HepG2 (cell line): ENCODE measurements around the gene AMD1. TPM values are rescaled to one million over a fixed set of nuclear protein-coding genes. Genes with fewer than 3 reads are reported as not detected.

Source experiments
- ATAC-seq: fragments of 200-7000 bp; cut with Tn5 transposase; 3 replicates; pipeline ENCODE4 v1.9.1; 2020; ENCODE audit warnings: mild to moderate bottlenecking, moderate library complexity
- BruUV-seq: library from RNA; stranded (reverse); fragments of 400-500 nt; replicated peaks from 2 replicates; lab custom pipeline; 2021; lab: Mats Ljungman, UMichigan
- CTCF ChIA-PET: fragments of 300-600 bp; formaldehyde crosslinking; extraction: SDS; loops from one replicate; lab custom pipeline; 2021; ENCODE audit warnings: low total read pairs, inconsistent platforms, low intra/inter-chr PET ratio; lab: Yijun Ruan, JAX
- POLR2A ChIA-PET: fragments of 350-600 bp; sonication (Branson Sonifier 250); formaldehyde crosslinking; loops from one replicate; lab custom pipeline; 2020; ENCODE audit warnings: antibody characterized with exemption, inconsistent platforms; lab: Yijun Ruan, JAX
- DNase-seq: peaks from one replicate; pipeline ENCODE4 v3.0.0-alpha.2; 2015; ENCODE audit warnings: low spot score
- FAIRE-seq: peaks from 3 replicates; lab custom pipeline; 2011; peaks lifted over from hg19 to GRCh38; lab: Jason Lieb, UNC
- H2AFZ ChIP-seq: one replicate; pipeline ENCODE4 v1.6.1; 2011; ENCODE audit warnings: low read length, inconsistent platforms
- H3K27ac ChIP-seq: fragments of 300-600 bp; 3 replicates; pipeline ENCODE4 v1.8.0; 2011; ENCODE audit warnings: mixed run types, mild to moderate bottlenecking, mixed read lengths, low read length, inconsistent platforms; ENCODE audit not compliant: insufficient read depth; ENCODE audit errors: extremely low read length
- H3K27me3 ChIP-seq, 2 experiments: fragments of 200-600 bp in 1 of 2; 2 replicates in 1 of 2; 3 replicates in 1 of 2; pipeline versions ENCODE4 v1.6.0 to v1.8.0; 2011; ENCODE audit warnings: low read length in 2 of 2, mild to moderate bottlenecking in 2 of 2, moderate library complexity in 2 of 2, inconsistent platforms in 1 of 2; ENCODE audit not compliant: insufficient read depth in 2 of 2, control insufficient read depth in 1 of 2
- H3K36me3 ChIP-seq, 2 experiments: fragments of 200-600 bp in 1 of 2; replicated peaks in 1 of 2; 2 replicates in 1 of 2; 3 replicates in 1 of 2; pipeline versions ENCODE4 v1.5.1 to v1.8.0; 2011; ENCODE audit warnings: low read length in 2 of 2, inconsistent platforms in 1 of 2; ENCODE audit not compliant: insufficient read depth in 2 of 2, control insufficient read depth in 1 of 2
- H3K4me1 ChIP-seq: 2 replicates; pipeline ENCODE4 v1.5.1; 2012; ENCODE audit warnings: low read length, inconsistent platforms; ENCODE audit not compliant: insufficient read depth
- H3K4me2 ChIP-seq: 2 replicates; pipeline ENCODE4 v1.6.0; 2011; ENCODE audit warnings: low read depth, low read length, inconsistent platforms
- H3K4me3 ChIP-seq, 3 experiments: fragments of 200-600 bp in 1 of 3; sonication (generic), shearing (Covaris generic) in 1 of 3; replicated peaks in 1 of 3; 2 replicates each; pipeline ENCODE4 v1.5.1; 2011 to 2016; ENCODE audit warnings: low read length in 3 of 3, inconsistent platforms in 2 of 3, low read depth in 2 of 3, mild to moderate bottlenecking in 2 of 3, control low read depth in 1 of 3, mixed read lengths in 1 of 3; ENCODE audit not compliant: insufficient read depth in 1 of 3
- H3K79me2 ChIP-seq: one replicate; pipeline ENCODE4 v1.6.1; 2011; ENCODE audit warnings: low read length, inconsistent platforms; ENCODE audit not compliant: insufficient read depth
- H3K9ac ChIP-seq: 2 replicates; pipeline ENCODE4 v1.6.0; 2011; ENCODE audit warnings: mild to moderate bottlenecking, low read depth, low read length, inconsistent platforms; ENCODE audit not compliant: insufficient read depth
- H3K9me3 ChIP-seq: 2 replicates; pipeline ENCODE4 v1.5.1; 2012; ENCODE audit warnings: mild to moderate bottlenecking, low read length
- H4K20me1 ChIP-seq: 2 replicates; pipeline ENCODE4 v1.6.0; 2011; ENCODE audit warnings: inconsistent platforms, mild to moderate bottlenecking, low read length, moderate library complexity; ENCODE audit not compliant: insufficient read depth
- CHD2 ChIP-seq: IDR thresholded peaks from 2 replicates; pipeline ENCODE4 v1.6.1; 2011; ENCODE audit warnings: low read depth, low read length, improper control_type of control experiment
- GTF2F1 ChIP-seq: fragments of 150-350 bp; IDR thresholded peaks from 2 replicates; pipeline ENCODE4 v1.6.1; 2014; ENCODE audit warnings: low read length
- HOXA9 ChIP-seq: sonication (generic); formaldehyde crosslinking; IDR thresholded peaks from 2 replicates; pipeline ENCODE4 v1.8.1; 2022; ENCODE audit warnings: missing genetic modification reagents, mild to moderate bottlenecking, moderate library complexity, borderline replicate concordance
- KAT8 ChIP-seq: IDR thresholded peaks from 2 replicates; pipeline ENCODE4 v1.6.1; 2016; ENCODE audit warnings: missing genetic modification reagents, missing compliant biosample characterization
- MAX ChIP-seq: IDR thresholded peaks from 2 replicates; pipeline ENCODE4 v1.6.1; 2012; ENCODE audit warnings: inconsistent platforms
- POLR2A ChIP-seq, 2 experiments: IDR thresholded peaks; 2 replicates each; pipeline ENCODE4 v1.6.1; 2011; ENCODE audit warnings: low read depth in 2 of 2, low read length in 2 of 2, mild to moderate bottlenecking in 1 of 2, moderate library complexity in 1 of 2; ENCODE audit not compliant: insufficient read depth in 1 of 2
- RORA ChIP-seq: sonication (generic); formaldehyde crosslinking; IDR thresholded peaks from 2 replicates; pipeline ENCODE4 v1.5.0; 2020; ENCODE audit warnings: mild to moderate bottlenecking, missing genetic modification reagents, moderate library complexity
- SMAD1 ChIP-seq: sonication (generic); formaldehyde crosslinking; IDR thresholded peaks from 2 replicates; pipeline ENCODE4 v1.4.0; 2020; ENCODE audit warnings: missing genetic modification reagents, low read depth, mild to moderate bottlenecking, borderline replicate concordance
- ZBTB14 ChIP-seq: sonication (generic); formaldehyde crosslinking; IDR thresholded peaks from 2 replicates; pipeline ENCODE4 v1.4.0; 2020; ENCODE audit warnings: missing genetic modification reagents
- ZNF224 ChIP-seq: sonication (generic); formaldehyde crosslinking; IDR thresholded peaks from 2 replicates; pipeline ENCODE4 v1.5.0; 2020; ENCODE audit warnings: mild to moderate bottlenecking, missing genetic modification reagents
- ZNF234 ChIP-seq: sonication (generic); formaldehyde crosslinking; conservative IDR thresholded peaks from 2 replicates; pipeline ENCODE4 v1.5.1; 2020; ENCODE audit warnings: mild to moderate bottlenecking, missing genetic modification reagents
- ZNF280B ChIP-seq: sonication (generic); formaldehyde crosslinking; IDR thresholded peaks from 2 replicates; pipeline ENCODE4 v1.5.0; 2020; ENCODE audit warnings: missing genetic modification reagents, mild to moderate bottlenecking, borderline replicate concordance
- ZNF687 ChIP-seq: sonication (generic); formaldehyde crosslinking; IDR thresholded peaks from 2 replicates; pipeline ENCODE4 v1.5.1; 2020; ENCODE audit warnings: mild to moderate bottlenecking, missing genetic modification reagents, moderate library complexity
- ZNF781 ChIP-seq: sonication (generic); formaldehyde crosslinking; IDR thresholded peaks from 2 replicates; pipeline ENCODE4 v1.5.1; 2020; ENCODE audit warnings: borderline replicate concordance, mild to moderate bottlenecking, missing genetic modification reagents; ENCODE audit errors: not compliant biosample characterization
- ZNF784 ChIP-seq: sonication (generic); formaldehyde crosslinking; IDR thresholded peaks from 2 replicates; pipeline ENCODE4 v1.5.1; 2020; ENCODE audit warnings: missing genetic modification reagents, mild to moderate bottlenecking, borderline replicate concordance
- WGBS: methylation state at CpG from one replicate; pipeline ENCODE4 v1.1.6; 2017; ENCODE audit warnings: low lambda C conversion rate; 5-methylcytosine and 5-hydroxymethylcytosine counted together
- in situ Hi-C: cut with HindIII; loops from 2 replicates; pipeline ENCODE4 v1.10.0; 2017; ENCODE audit warnings: low pct_unique_long_range_greater_than_20kb; ENCODE audit not compliant: extremely low pct_ligation_motif_present
- intact Hi-C: fragments of 100-400 bp; cut with micrococcal nuclease; formaldehyde crosslinking; loops from one replicate; pipeline ENCODE4 v1.10.0; 2022; ENCODE audit not compliant: unreplicated experiment
- polyA plus RNA-seq, 8 experiments: library from polyadenylated mRNA; depleted of rRNA in 3 of 8; stranded (reverse) in 7 of 8; unstranded in 1 of 8; fragments of >200 nt; fragmentation: Illumina TruSeq in 4 of 8; extraction: Trizol in 4 of 8; gene quantifications; 2 replicates each; pipeline versions ENCODE4 v1.2.1 to v1.2.3, GENCODE V29; 2011 to 2016; ENCODE audit warnings: low read depth in 4 of 8, missing spikeins in 1 of 8, mixed read lengths in 1 of 8; ENCODE audit not compliant: insufficient read depth in 1 of 8
- total RNA-seq, 5 experiments: library from RNA; depleted of rRNA; stranded (reverse); fragments of >200 nt; fragmentation: Illumina TruSeq; extraction: Trizol; gene quantifications; 2 replicates each; pipeline ENCODE4 v1.2.3, GENCODE V29; 2016; ENCODE audit warnings: low read depth in 1 of 5

AMD1 gene
- total and polyA plus RNA-seq, 2 of the 13 experiments (the other 11 are each of a cell fraction or from before 2014, with no cell fraction given) = 108 to 123 TPM

GRCh38 chr6:110876170-110876773 is 1.7 kb downstream of the AMD1 start:
- Histone ChIP-seq H4K20me1 (peaks cover 65% of the 10 kb centered on the region), H3K4me3 (peak overlapping the region; percentile 96 to 99 (median 98)), H3K79me2 (peaks cover 87% of the 10 kb centered on the region), H3K36me3 (0 out of 5 replicates have a peak, but pooled peaks cover 2 to 4% of the 10 kb centered on the region in 2 experiments), H2AFZ (no peak overlapping the region), H3K27ac (peak overlapping the region; percentile 93), H3K9me3 (no peaks in the 10 kb centered on the region), H3K9ac (peak overlapping the region; percentile 97), H3K27me3 (no peaks in the 10 kb centered on the region; a peak in 1 of 5 replicates), H3K4me1 (peaks cover 46% of the 10 kb centered on the region), H3K4me2 (peak overlapping the region; percentile 79)
- FAIRE-seq (peak; percentile 18), DNase-seq (peak; percentile 78), ATAC-seq (peak; percentile 79)
- WGBS = under 1% methylated on average over 15 of the region's 29 CpGs
- intact Hi-C loops = loop anchor here (1.0 to 5.0 kb wide), 4 partner anchors 61 to 349 kb away; partner anchors contain the start of gene CDK19
- in situ Hi-C loops = loop anchor here (5.0 kb wide), 1 partner anchor 194 kb away; no protein-coding TSS in a partner anchor
- ChIA-PET POLR2A (interaction anchor here (0.7 to 3.6 kb wide), 25 partner anchors 9 to 322 kb away, joined by 3 to 61 read pairs (median 5); partner anchors contain the start of genes CDK19, GTF3C6 and RPF2), CTCF (no interaction called here)
- no TSS peak for BruUV-seq
- peak; percentile 59 for TF ChIP-seq ZNF781 (CRISPR knock-in tag)
- TF ChIP-seq KAT8 = peak; percentile 25; the same call in 1 of the 2 replicates
- TF ChIP-seq RORA = no peak
- TF ChIP-seq ZBTB14 (CRISPR knock-in tag) = no peak
- peak; percentile 91 for TF ChIP-seq ZNF687
- TF ChIP-seq SMAD1 = 0 out of 2 replicates have a peak, but pooled peaks have one; percentile 28
- TF ChIP-seq GTF2F1 = no peak
- TF ChIP-seq POLR2A (IDR thresholded peaks at IDR 0.05; ENCODE audit: insufficient read depth in 1 of 2, low read depth in 2 of 2, low read length in 2 of 2) = peak; percentile 78 to 98
- 0 out of 2 replicates have a peak, but pooled peaks have one; percentile 71 for TF ChIP-seq ZNF280B
- TF ChIP-seq MAX = peak; percentile 70
- 0 out of 2 replicates have a peak, but pooled peaks have one; percentile 73 for TF ChIP-seq ZNF784 (CRISPR knock-in tag)
- 0 out of 2 replicates have a peak, but pooled peaks have one; percentile 47 for TF ChIP-seq ZNF224 (CRISPR knock-in tag)
- no peak for TF ChIP-seq HOXA9 (CRISPR knock-in tag)
- TF ChIP-seq CHD2 = no peak
- 0 out of 2 replicates have a peak, but pooled peaks have one; percentile 68 for TF ChIP-seq ZNF234 (CRISPR knock-in tag)
